HFF-Myc (cell line): Measurements from ENCODE around the gene TSKU.

Source experiments
- DNase-seq: peaks from one replicate; pipeline ENCODE4 v3.0.0-alpha.2; 2011; ENCODE audit warnings: low read depth; ENCODE audit errors: extremely low read depth
- H3K4me3 ChIP-seq: replicated peaks from 2 replicates; pipeline ENCODE4 v1.5.1; 2011; ENCODE audit warnings: low read depth, mild to moderate bottlenecking, control low read depth, low read length
- TF ChIP-seq, protein P1 (sequence below): IDR thresholded peaks from 2 replicates; pipeline ENCODE4 v1.5.1; 2012; ENCODE audit warnings: mild to moderate bottlenecking, low read depth, low read length, control low read depth; ENCODE audit errors: missing control alignments

The TSKU gene

DNA sequence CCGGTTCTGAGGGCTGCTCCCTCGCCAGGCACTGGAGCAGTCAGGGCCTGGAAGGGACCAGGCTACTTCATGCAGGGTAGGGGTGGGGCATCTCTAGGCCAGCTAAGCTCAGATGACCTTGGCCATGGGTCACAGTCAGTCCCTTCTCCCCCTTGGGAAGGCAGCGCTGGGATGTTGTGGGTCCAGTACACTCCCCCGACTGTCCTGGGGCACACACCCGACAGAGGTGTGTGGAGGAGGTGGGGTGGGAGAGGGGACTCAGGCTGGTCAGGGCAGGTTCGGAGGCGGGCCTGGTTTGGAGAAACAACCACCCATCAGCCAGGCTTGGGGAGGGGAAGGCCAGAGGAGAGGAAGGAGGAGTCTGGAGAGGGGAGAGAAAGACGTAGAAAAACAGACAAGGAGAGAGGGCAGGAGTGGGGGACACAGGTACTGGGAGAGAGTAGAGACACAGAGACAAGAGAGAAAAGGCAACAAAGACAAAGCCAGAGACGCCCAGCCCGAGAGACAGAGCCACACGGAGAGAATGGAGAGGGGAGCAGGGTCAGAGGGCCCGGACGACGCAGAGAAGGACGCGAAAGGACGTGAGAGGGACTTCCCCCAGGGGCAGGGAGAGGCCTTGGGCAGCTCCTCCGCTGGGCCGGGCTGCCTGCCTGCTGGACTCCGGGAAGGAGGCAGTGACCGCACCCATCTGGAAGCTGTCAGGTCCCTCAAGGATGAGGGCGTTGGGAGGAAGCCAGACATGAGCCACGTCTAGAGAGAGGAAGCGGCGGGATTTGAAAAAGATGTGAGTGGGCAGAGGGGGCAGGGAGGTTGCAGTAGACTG, 30.6 kb upstream of the TSKU start:
- DNase-seq = peak; percentile 85
- H3K4me3 ChIP-seq = no peak overlapping the region
- TF ChIP-seq, protein P1, sequence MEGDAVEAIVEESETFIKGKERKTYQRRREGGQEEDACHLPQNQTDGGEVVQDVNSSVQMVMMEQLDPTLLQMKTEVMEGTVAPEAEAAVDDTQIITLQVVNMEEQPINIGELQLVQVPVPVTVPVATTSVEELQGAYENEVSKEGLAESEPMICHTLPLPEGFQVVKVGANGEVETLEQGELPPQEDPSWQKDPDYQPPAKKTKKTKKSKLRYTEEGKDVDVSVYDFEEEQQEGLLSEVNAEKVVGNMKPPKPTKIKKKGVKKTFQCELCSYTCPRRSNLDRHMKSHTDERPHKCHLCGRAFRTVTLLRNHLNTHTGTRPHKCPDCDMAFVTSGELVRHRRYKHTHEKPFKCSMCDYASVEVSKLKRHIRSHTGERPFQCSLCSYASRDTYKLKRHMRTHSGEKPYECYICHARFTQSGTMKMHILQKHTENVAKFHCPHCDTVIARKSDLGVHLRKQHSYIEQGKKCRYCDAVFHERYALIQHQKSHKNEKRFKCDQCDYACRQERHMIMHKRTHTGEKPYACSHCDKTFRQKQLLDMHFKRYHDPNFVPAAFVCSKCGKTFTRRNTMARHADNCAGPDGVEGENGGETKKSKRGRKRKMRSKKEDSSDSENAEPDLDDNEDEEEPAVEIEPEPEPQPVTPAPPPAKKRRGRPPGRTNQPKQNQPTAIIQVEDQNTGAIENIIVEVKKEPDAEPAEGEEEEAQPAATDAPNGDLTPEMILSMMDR = no peak

DNA sequence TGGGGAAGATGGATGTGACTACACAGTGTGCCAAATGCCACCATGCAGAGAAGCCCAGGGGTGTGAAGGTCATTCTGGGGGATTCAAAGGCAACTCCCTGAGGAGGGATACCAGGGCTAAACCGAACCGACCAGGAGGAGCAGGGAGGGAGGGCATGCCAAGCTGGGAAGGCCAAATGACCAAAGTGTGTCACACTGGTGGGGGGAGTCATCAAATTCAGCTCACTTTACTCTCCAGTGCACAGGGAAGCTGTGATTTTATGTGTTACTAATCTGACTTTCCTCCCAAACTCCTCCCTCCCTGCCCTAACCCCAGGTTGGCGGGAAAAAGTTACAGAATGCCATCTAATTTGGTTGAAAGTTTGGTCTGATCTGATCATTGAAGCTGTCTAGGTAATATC, 29.7 kb upstream of the TSKU start:
- H3K4me3 ChIP-seq = no peak overlapping the region
- TF ChIP-seq, protein P1 = no peak
- no peak for DNase-seq

DNA sequence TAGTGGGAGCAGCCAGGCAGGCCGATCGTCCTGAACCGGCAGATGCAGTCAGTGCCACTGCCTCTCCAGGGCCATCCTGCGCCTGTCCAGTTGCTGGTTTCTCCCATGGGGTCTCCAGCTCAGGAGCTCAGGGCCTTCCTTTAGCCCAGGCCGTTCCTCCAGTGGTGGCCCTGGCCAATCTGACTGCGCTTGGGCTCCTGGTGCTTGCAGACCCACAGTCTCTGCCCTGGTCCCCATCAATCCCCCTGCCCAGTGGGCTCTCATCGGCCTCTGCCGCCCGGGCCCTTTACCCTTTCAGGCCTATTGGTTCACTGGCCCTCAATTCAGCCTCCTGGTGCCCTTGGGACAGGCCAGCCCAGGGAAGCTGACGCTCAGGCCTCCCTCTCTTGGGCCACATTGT, 29.2 kb upstream of the TSKU start:
- H3K4me3 ChIP-seq = no peak overlapping the region
- TF ChIP-seq, protein P1 = no peak
- DNase-seq = no peak

DNA sequence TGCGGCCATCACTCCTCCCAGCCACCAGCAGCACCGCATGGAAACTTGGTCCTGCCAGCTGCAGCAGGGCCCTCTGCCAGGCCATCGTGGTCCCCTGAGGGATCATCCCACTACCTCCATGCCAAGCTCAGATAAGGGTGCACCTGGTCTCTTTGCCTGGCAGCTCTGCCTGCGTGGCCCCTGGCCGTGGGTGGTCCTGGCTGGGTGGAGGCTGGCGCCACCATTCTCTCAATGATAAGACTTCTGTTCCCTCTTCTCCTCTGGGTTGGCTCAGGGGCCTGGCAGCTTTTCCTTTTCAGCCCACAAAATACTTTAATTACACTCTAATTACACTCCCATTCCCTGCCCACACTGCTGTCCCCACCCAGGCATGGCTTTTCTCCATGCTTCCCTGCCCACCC, 26.8 kb upstream of the TSKU start:
- TF ChIP-seq, protein P1 = no peak
- no peak overlapping the region for H3K4me3 ChIP-seq
- no peak for DNase-seq

DNA sequence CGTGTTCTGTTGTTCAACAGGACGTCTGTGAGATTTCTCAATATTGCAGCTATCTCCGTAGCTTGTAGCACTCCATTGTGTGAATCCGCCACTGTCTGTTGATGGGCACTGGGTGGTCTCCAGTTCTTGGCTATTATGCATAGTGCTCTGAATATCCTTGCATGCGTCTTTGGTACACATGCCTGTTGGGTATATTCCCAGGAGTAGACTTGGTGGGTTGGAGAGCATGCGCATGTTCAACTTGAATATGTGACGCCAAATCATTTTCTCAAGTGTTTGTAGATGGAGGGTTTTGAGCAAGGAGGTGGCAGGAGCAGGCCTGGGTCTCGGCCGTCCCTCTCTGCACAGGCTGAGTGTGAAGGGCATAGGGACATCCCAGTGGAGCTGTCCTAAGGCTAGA, 24.8 kb upstream of the TSKU start:
- H3K4me3 ChIP-seq = no peak overlapping the region
- TF ChIP-seq, protein P1 = no peak
- no peak for DNase-seq

DNA sequence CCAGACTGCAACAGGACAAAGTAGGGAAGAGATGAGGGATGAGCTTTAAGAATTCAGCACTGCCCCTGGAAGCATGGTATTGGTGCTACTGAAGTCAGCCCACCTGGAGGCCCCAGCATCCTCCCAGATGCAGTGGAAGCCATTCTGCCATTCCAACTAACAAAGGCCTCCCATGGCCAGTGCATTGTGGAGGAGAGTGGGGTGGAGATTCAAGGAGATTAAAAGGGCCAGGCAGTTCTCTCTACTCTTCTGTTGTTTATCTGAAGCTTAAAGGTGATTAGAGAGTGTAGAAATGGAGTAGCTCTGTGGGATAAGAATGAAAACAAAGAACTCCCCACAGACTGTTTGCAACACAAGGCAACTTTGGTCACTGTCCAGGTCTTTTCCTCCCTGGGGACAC, 24.1 kb upstream of the TSKU start:
- TF ChIP-seq, protein P1 = no peak
- DNase-seq = no peak
- H3K4me3 ChIP-seq = no peak overlapping the region

DNA sequence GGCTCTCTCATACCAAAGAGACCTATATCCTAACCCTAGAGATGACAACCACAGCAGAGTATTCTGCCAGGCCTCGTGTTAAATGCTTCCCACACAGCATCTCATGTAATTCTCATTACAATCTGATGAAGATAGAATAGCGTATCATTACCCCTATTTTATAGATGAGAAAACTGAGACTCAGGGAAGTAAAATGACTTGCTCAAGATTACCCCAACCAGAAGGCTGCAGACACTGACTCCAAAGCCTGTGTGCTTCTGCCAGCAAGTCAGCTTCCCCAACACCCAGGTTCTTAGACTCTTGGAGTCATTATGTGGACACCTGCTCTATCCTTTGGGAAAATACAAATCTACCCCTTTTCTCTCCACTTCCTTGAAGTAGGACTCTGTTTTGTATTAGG, 23.6 kb upstream of the TSKU start:
- TF ChIP-seq, protein P1 = no peak
- DNase-seq = no peak
- H3K4me3 ChIP-seq = no peak overlapping the region
